CD8-positive, alpha-beta memory T cell (primary cell): ENCODE measurements around the gene CAMK2D. TPM values are rescaled to one million over a fixed set of nuclear protein-coding genes. Genes with fewer than 3 reads are reported as not detected.

ENCODE experiments used
- CTCF ChIA-PET: fragments of 350-600 bp; sonication (Branson Sonifier 250); formaldehyde crosslinking; loops from one replicate; lab custom pipeline; 2021; ENCODE audit warnings: antibody characterized with exemption; lab: Charles Lee
- POLR2A ChIA-PET: fragments of 350-600 bp; sonication (Branson Sonifier 250); formaldehyde crosslinking; loops from one replicate; lab custom pipeline; 2021; ENCODE audit warnings: antibody characterized with exemption; lab: Charles Lee
- DNase-seq, 5 donors: peaks; one replicate each; pipeline versions ENCODE4 v3.0.0 to v3.0.0-alpha.2; 2020 to 2022; ENCODE audit warnings: mixed read lengths in 1 of 5
- H3K27ac ChIP-seq: one replicate; pipeline ENCODE4 v1.7.0; 2013; ENCODE audit warnings: low read depth, mild to moderate bottlenecking, low read length, moderate library complexity
- H3K27me3 ChIP-seq: 2 replicates; pipeline ENCODE4 v1.7.0; 2013; ENCODE audit warnings: low read length, mild to moderate bottlenecking; ENCODE audit not compliant: insufficient read depth, poor library complexity, severe bottlenecking
- H3K36me3 ChIP-seq: 2 replicates; pipeline ENCODE4 v1.7.0; 2013; ENCODE audit warnings: mild to moderate bottlenecking, low read length, moderate library complexity; ENCODE audit not compliant: insufficient read depth
- H3K4me1 ChIP-seq: 2 replicates; pipeline ENCODE4 v1.7.0; 2013; ENCODE audit warnings: mild to moderate bottlenecking, low read length, moderate library complexity; ENCODE audit not compliant: insufficient read depth
- H3K4me3 ChIP-seq: 2 replicates; pipeline ENCODE4 v1.7.0; 2013; ENCODE audit warnings: mild to moderate bottlenecking, low read length
- H3K9me3 ChIP-seq: 2 replicates; pipeline ENCODE4 v1.7.0; 2013; ENCODE audit warnings: mild to moderate bottlenecking, low read length
- H3K27ac Mint-ChIP-seq, 8 donors: one replicate each; pipeline ENCODE4 v1.8.0; 2020 to 2021; ENCODE audit warnings: mixed read lengths in 8 of 8, mild to moderate bottlenecking in 6 of 8, inconsistent platforms in 3 of 8, moderate library complexity in 3 of 8
- H3K27me3 Mint-ChIP-seq, 2 donors: one replicate each; pipeline ENCODE4 v1.8.0; 2020 to 2021; ENCODE audit warnings: mixed read lengths in 2 of 2, mild to moderate bottlenecking in 1 of 2, moderate library complexity in 1 of 2
- H3K36me3 Mint-ChIP-seq, 3 donors: one replicate each; pipeline ENCODE4 v1.8.0; 2020 to 2021; ENCODE audit warnings: mixed read lengths in 3 of 3, inconsistent platforms in 1 of 3, mild to moderate bottlenecking in 1 of 3
- H3K4me1 Mint-ChIP-seq, 3 donors: one replicate each; pipeline ENCODE4 v1.8.0; 2020 to 2021; ENCODE audit warnings: mixed read lengths in 3 of 3, inconsistent platforms in 1 of 3, mild to moderate bottlenecking in 1 of 3
- H3K4me3 Mint-ChIP-seq, 7 donors: one replicate each; pipeline ENCODE4 v1.8.0; 2020 to 2021; ENCODE audit warnings: mixed read lengths in 7 of 7, mild to moderate bottlenecking in 6 of 7, moderate library complexity in 4 of 7, inconsistent platforms in 2 of 7
- H3K9me3 Mint-ChIP-seq, 5 donors: one replicate each; pipeline ENCODE4 v1.8.0; 2020 to 2022; ENCODE audit warnings: mixed read lengths in 5 of 5, mild to moderate bottlenecking in 3 of 5, moderate library complexity in 2 of 5, inconsistent platforms in 1 of 5
- polyA plus RNA-seq: library from polyadenylated mRNA; unstranded; fragments of 300-500 nt; fragmentation: Illumina TruSeq; gene quantifications from one replicate; pipeline ENCODE4 v1.2.3, GENCODE V29; 2021
- total RNA-seq, 2 experiments: library from RNA; stranded (reverse); gene quantifications; one replicate each; pipeline ENCODE4 v1.2.3, GENCODE V29; 2021

CAMK2D gene
- total and polyA plus RNA-seq, 3 experiments from 2014 or later: 19.6 to 57.6 (median 56.0) TPM

- no peaks in the 10 kb centered on the region for H3K36me3 ChIP-seq
- POLR2A ChIA-PET: interaction anchor here (1.1 kb wide), 1 partner anchor 10 kb away, joined by 3 read pairs; no protein-coding TSS in a partner anchor
These were observed 175.5 kb downstream of the CAMK2D start for GRCh38 chr4:113586072-113586471.

GRCh38 chr4:113584407-113585150 lies 177.0 kb downstream of the CAMK2D start:
- no peaks in the 10 kb centered on the region for H3K27me3 Mint-ChIP-seq
- POLR2A ChIA-PET: no interaction called here
- Histone ChIP-seq H3K9me3 (no peaks in the 10 kb centered on the region), H3K4me1 (no peaks in the 10 kb centered on the region), H3K36me3 (no peaks in the 10 kb centered on the region), H3K4me3 (no peak overlapping the region), H3K27ac (no peak overlapping the region), H3K27me3 (no peaks in the 10 kb centered on the region)
- no peak overlapping the region for H3K4me3 Mint-ChIP-seq
- peaks cover 26 to 33% (median 32%) of the 10 kb centered on the region in 3 donors for H3K4me1 Mint-ChIP-seq
- CTCF ChIA-PET: interaction anchor here (1.6 kb wide), 1 partner anchor 9 kb away, joined by 3 read pairs; no protein-coding TSS in a partner anchor
- peaks cover 2 to 14% (median 10%) of the 10 kb centered on the region in 3 donors for H3K36me3 Mint-ChIP-seq
- DNase-seq: no peak
- no peaks in the 10 kb centered on the region for H3K9me3 Mint-ChIP-seq
- no peak overlapping the region for H3K27ac Mint-ChIP-seq

More at GRCh38 chr4:113586072-113586471, 175.5 kb downstream of the CAMK2D start:
- H3K27ac ChIP-seq: no peak overlapping the region
- DNase-seq: no peak
- Mint-ChIP-seq H3K4me1 (peaks cover 21 to 37% (median 22%) of the 10 kb centered on the region in 3 donors), H3K27ac (peak overlapping the region in 1 of 8 donors; percentile 32), H3K27me3 (no peaks in the 10 kb centered on the region), H3K36me3 (peaks cover 2 to 11% (median 10%) of the 10 kb centered on the region in 3 donors), H3K9me3 (no peaks in the 10 kb centered on the region), H3K4me3 (no peak overlapping the region)
- H3K27me3 ChIP-seq: no peaks in the 10 kb centered on the region
- no peaks in the 10 kb centered on the region for H3K9me3 ChIP-seq
- no peak overlapping the region for H3K4me3 ChIP-seq
- CTCF ChIA-PET: no interaction called here
- no peaks in the 10 kb centered on the region for H3K4me1 ChIP-seq

DNA sequence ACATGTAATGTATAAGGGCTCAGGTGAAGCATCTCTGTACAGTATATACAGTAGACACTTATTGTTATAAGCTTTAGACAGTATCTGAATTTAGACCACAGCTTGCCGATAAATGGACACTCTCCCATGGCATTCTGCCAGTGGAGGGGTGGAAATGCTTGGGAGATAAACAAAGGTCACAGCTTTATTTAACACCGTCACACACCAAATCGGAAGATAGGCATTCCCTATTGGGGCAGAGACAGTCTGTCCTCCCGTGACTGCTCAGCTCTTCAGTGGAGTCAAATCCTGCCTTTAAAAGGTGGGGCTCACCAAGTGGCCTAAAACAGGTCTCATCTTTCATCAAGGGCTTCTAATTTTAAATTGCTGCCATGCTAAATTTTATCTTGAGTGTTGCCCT lies 178.8 kb downstream of the CAMK2D start:
- CTCF ChIA-PET: no interaction called here
- DNase-seq: no peak
- Mint-ChIP-seq H3K36me3 (peaks cover 0 to 11% (median 2%) of the 10 kb centered on the region in 3 donors), H3K4me1 (peaks cover 32 to 42% (median 40%) of the 10 kb centered on the region in 3 donors), H3K9me3 (no peaks in the 10 kb centered on the region), H3K27ac (no peak overlapping the region), H3K4me3 (no peak overlapping the region), H3K27me3 (no peaks in the 10 kb centered on the region)
- Histone ChIP-seq H3K9me3 (no peaks in the 10 kb centered on the region), H3K27me3 (no peaks in the 10 kb centered on the region), H3K27ac (no peak overlapping the region), H3K4me3 (no peak overlapping the region), H3K36me3 (no peaks in the 10 kb centered on the region), H3K4me1 (peaks cover 4% of the 10 kb centered on the region)
- POLR2A ChIA-PET: no interaction called here

GRCh38 chr4:113579360-113579759 lies 182.2 kb downstream of the CAMK2D start:
- DNase-seq: no peak
- Mint-ChIP-seq H3K9me3 (no peaks in the 10 kb centered on the region), H3K4me3 (no peak overlapping the region), H3K27me3 (no peaks in the 10 kb centered on the region), H3K36me3 (peaks cover 0 to 11% (median 2%) of the 10 kb centered on the region in 3 donors), H3K4me1 (peaks cover 50 to 68% (median 66%) of the 10 kb centered on the region in 3 donors), H3K27ac (peak overlapping the region in 2 of 8 donors; percentile 10 to 15)
- ChIA-PET POLR2A (no interaction called here), CTCF (no interaction called here)
- no peaks in the 10 kb centered on the region for H3K36me3 ChIP-seq
- H3K9me3 ChIP-seq: no peaks in the 10 kb centered on the region
- no peak overlapping the region for H3K4me3 ChIP-seq
- H3K4me1 ChIP-seq: peaks cover 21% of the 10 kb centered on the region
- no peak overlapping the region for H3K27ac ChIP-seq
- no peaks in the 10 kb centered on the region for H3K27me3 ChIP-seq

DNA sequence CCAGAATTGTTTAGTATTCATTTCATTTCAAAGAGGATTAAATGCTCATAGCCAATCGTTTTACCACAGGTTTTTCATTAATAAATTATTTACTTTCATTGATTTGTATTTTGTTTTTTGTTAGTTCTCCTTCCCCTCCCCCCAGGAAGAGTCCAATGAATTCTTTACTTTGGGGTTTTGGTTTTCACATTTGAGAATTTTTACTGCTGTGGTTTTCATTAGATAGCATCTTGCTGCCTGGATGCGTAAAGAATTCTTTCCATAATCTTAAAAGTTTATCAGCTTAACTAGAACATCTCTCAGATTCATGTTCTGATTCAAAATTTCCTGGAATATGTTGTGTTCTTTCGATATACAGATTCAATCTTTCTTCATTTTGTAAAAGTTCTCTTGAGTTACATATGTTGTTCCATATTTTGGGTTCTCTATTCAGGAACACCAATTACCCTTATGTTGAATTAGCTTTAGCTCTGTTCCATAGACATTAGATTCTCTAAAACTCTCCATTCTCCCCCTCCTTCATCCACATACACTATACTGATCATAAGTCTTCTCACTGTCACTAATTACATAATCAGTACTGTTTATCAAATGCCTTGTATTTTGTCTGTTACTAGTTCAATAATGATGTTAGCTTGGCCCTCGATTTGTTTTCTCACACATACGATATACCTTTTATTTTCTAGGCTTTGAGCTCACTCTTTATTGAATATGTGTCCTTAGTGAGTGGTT lies 184.4 kb downstream of the CAMK2D start:
- Mint-ChIP-seq H3K27me3 (no peaks in the 10 kb centered on the region), H3K36me3 (peaks cover 8 to 17% (median 12%) of the 10 kb centered on the region in 3 donors), H3K27ac (no peak overlapping the region), H3K4me3 (peak overlapping the region in 4 of 7 donors; percentile 0 to 4 (median 2)), H3K4me1 (peaks cover 56 to 83% (median 78%) of the 10 kb centered on the region in 3 donors), H3K9me3 (peaks cover 0 to 5% (median 0%) of the 10 kb centered on the region in 5 donors)
- H3K27me3 ChIP-seq: no peaks in the 10 kb centered on the region
- no peaks in the 10 kb centered on the region for H3K36me3 ChIP-seq
- no peak overlapping the region for H3K4me3 ChIP-seq
- ChIA-PET POLR2A (no interaction called here), CTCF (interaction anchor here (0.9 to 2.3 kb wide), 2 partner anchors 30 to 121 kb away, joined by 3 to 9 read pairs; no protein-coding TSS in a partner anchor)
- no peak for DNase-seq
- H3K27ac ChIP-seq: no peak overlapping the region
- no peaks in the 10 kb centered on the region for H3K9me3 ChIP-seq
- peaks cover 29% of the 10 kb centered on the region for H3K4me1 ChIP-seq

DNA sequence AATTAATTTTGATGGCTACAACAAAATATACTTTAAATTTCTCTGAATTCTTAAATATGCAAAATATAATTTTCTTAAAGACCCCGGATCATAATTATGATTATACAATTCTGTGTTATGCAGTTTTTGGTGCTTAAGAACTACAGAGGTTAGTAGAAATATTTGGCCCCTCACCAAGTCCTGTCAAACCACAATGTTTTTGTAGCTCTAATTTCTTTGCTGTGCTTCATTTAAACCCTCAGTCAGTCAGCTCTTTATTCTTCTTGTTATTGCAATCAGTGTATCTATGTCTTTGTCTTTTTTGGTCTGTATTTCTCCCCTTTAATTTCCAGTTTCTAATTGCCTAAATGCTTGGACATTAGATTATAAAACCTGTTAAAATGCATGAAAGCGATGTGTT lies 186.1 kb downstream of the CAMK2D start:
- no peak overlapping the region for H3K27ac ChIP-seq
- peak overlapping the region in 1 of 8 donors; percentile 45 for H3K27ac Mint-ChIP-seq
- peaks cover 56 to 83% (median 75%) of the 10 kb centered on the region in 3 donors for H3K4me1 Mint-ChIP-seq
- ChIA-PET POLR2A (interaction anchor here (1.4 kb wide), 1 partner anchor 10 kb away, joined by 3 read pairs; no protein-coding TSS in a partner anchor), CTCF (interaction anchor here (0.9 to 2.5 kb wide), 3 partner anchors 9 to 28 kb away, joined by 3 to 11 read pairs (median 5); no protein-coding TSS in a partner anchor)
- peaks cover 0 to 5% (median 2%) of the 10 kb centered on the region in 5 donors for H3K9me3 Mint-ChIP-seq
- peaks cover 6 to 17% (median 12%) of the 10 kb centered on the region in 3 donors for H3K36me3 Mint-ChIP-seq
- H3K4me3 ChIP-seq: no peak overlapping the region
- peaks cover 29% of the 10 kb centered on the region for H3K4me1 ChIP-seq
- no peak for DNase-seq
- no peaks in the 10 kb centered on the region for H3K36me3 ChIP-seq
- H3K27me3 ChIP-seq: no peaks in the 10 kb centered on the region
- no peaks in the 10 kb centered on the region for H3K27me3 Mint-ChIP-seq
- peak overlapping the region in 1 of 7 donors; percentile 4 for H3K4me3 Mint-ChIP-seq
- H3K9me3 ChIP-seq: no peaks in the 10 kb centered on the region

DNA sequence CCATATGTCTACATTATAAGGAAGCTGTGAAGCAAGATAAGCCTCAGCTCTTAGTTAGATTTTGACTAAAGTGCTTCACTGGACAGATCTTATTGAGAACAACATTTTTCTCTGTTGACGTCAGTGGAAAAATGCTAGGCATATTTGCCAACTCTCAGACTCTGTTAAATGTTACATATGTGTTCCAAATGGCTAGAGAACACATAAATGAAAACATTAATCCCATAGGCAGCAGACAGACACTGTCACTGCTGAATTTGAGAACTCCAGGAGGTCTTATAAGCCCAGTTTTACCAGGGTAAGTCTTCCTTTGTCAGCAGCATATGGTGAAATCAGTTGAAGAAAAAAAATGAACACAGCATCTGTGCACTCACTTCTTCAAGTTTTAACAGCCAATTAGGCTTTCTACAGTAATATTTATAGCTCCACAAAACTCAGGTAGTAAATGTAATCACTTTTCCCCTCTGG lies 186.9 kb downstream of the CAMK2D start:
- peaks cover 29% of the 10 kb centered on the region for H3K4me1 ChIP-seq
- no peaks in the 10 kb centered on the region for H3K27me3 Mint-ChIP-seq
- H3K4me3 Mint-ChIP-seq: no peak overlapping the region
- H3K36me3 Mint-ChIP-seq: peaks cover 6 to 17% (median 9%) of the 10 kb centered on the region in 3 donors
- no peaks in the 10 kb centered on the region for H3K36me3 ChIP-seq
- no peaks in the 10 kb centered on the region for H3K27me3 ChIP-seq
- H3K27ac ChIP-seq: no peak overlapping the region
- H3K27ac Mint-ChIP-seq: peak overlapping the region in 1 of 8 donors; percentile 42
- CTCF ChIA-PET: interaction anchor here (1.8 to 2.5 kb wide), 2 partner anchors 10 to 27 kb away, joined by 5 to 11 read pairs; no protein-coding TSS in a partner anchor
- no peak for DNase-seq
- H3K9me3 Mint-ChIP-seq: peaks cover 0 to 5% (median 2%) of the 10 kb centered on the region in 5 donors
- H3K9me3 ChIP-seq: no peaks in the 10 kb centered on the region
- peaks cover 53 to 79% (median 72%) of the 10 kb centered on the region in 3 donors for H3K4me1 Mint-ChIP-seq
- POLR2A ChIA-PET: no interaction called here
- no peak overlapping the region for H3K4me3 ChIP-seq
